Small intestine (tissue), 7 donors: ENCODE data around the gene SLC22A1. TPM values are rescaled to one million over a fixed set of nuclear protein-coding genes. Genes with fewer than 3 reads are reported as not detected.
A peak's percentile ranks its signal among the peaks of the same experiment; 100 is the strongest.
"Not testable (repeated sequence)": the region's sequence is repeated elsewhere in the genome, so short reads cannot be mapped to it uniquely, and the experiment has no call there.

ENCODE experiments used
- DNase-seq, 2 donors: peaks; one replicate each; pipeline versions ENCODE4 v3.0.0 to v3.0.0-alpha.2; 2013
- FAIRE-seq: peaks from 2 replicates; lab custom pipeline; 2012; peaks lifted over from hg19 to GRCh38; lab: Jason Lieb, UNC
- H3K27ac ChIP-seq, 3 donors: one replicate each; pipeline ENCODE4 v1.5.1; 2013; ENCODE audit warnings: low read length in 2 of 3, mild to moderate bottlenecking in 2 of 3, control low read depth in 1 of 3, inconsistent platforms in 1 of 3, low read depth in 1 of 3, moderate library complexity in 1 of 3
- H3K27me3 ChIP-seq, 3 donors: one replicate each; pipeline ENCODE4 v1.6.1; 2013; ENCODE audit warnings: low read length in 3 of 3, inconsistent platforms in 1 of 3; ENCODE audit not compliant: control insufficient read depth in 3 of 3, insufficient read depth in 3 of 3
- H3K36me3 ChIP-seq, 3 donors: one replicate each; pipeline ENCODE4 v1.6.1; 2013; ENCODE audit warnings: low read length in 3 of 3, inconsistent platforms in 1 of 3, low read depth in 1 of 3, mild to moderate bottlenecking in 1 of 3, moderate library complexity in 1 of 3; ENCODE audit not compliant: control insufficient read depth in 3 of 3, insufficient read depth in 2 of 3
- H3K4me1 ChIP-seq, 3 donors: one replicate each; pipeline ENCODE4 v1.6.1; 2013; ENCODE audit warnings: low read length in 2 of 3, inconsistent platforms in 1 of 3, low read depth in 1 of 3, mild to moderate bottlenecking in 1 of 3, moderate library complexity in 1 of 3; ENCODE audit not compliant: control insufficient read depth in 3 of 3, insufficient read depth in 2 of 3
- H3K4me3 ChIP-seq, 3 donors: one replicate each; pipeline ENCODE4 v1.5.1; 2013; ENCODE audit warnings: low read length in 3 of 3, control low read depth in 1 of 3, inconsistent platforms in 1 of 3, low read depth in 1 of 3, mild to moderate bottlenecking in 1 of 3, moderate library complexity in 1 of 3
- H3K9me3 ChIP-seq, 2 donors: one replicate each; pipeline ENCODE4 v1.6.1; 2013; ENCODE audit warnings: low read depth in 1 of 2, low read length in 1 of 2; ENCODE audit not compliant: control insufficient read depth in 2 of 2, insufficient read depth in 1 of 2
- WGBS, 3 donors: extraction: QIAGEN DNeasy Blood & Tissue Kit; methylation state at CpG; one replicate each; pipeline ENCODE4 v1.1.7; 2013; 5-methylcytosine and 5-hydroxymethylcytosine counted together
- polyA plus RNA-seq, 4 donors: library from polyadenylated mRNA; stranded (reverse) in 3 of 4; unstranded in 1 of 4; fragments of 200-250 nt in 3 of 4; fragments of 120-200 nt in 1 of 4; gene quantifications; one replicate each; pipeline versions ENCODE4 v1.2.1 to v1.2.3, GENCODE V29; 2013
- donor health status: healthy with polysubstance abuse.
- donor health status: control.
- donor health status: control.
- donor health status: Bipolar disorder and iron deficiency.
- donor health status: healthy.

The SLC22A1 gene
- polyA plus RNA-seq, 4 donors, result 0.21 to 0.89 (median 0.55) TPM; not detected in 1

DNA sequence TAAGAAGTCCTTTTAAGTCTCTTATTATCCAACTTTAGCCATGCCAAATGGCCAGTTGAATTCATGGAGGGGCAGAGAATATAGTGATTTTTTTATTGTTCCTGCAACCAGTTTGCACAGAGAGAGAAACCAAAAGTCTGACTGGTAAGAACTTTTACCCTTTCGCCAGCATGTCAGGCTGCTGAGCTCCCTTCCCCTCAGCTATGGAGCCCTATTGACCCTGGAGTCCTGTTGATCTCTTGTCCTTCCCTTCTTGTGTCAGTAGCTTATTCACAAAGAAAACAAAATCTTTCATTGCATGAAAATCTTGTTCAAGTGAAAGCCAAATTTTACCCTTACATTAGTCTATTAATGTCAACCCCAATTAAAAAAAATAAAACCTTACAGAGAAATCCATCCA lies 1.5 kb upstream of the SLC22A1 start:
- FAIRE-seq, result no peak
- Histone ChIP-seq H3K4me3 (no peak overlapping the region), H3K27me3 (no peaks in the 10 kb centered on the region), H3K36me3 (peaks cover 0 to 48% (median 2%) of the 10 kb centered on the region in 3 donors), H3K27ac (no peak overlapping the region), H3K4me1 (peaks cover 0 to 16% (median 10%) of the 10 kb centered on the region in 3 donors), H3K9me3 (peaks cover 0 to 23% of the 10 kb centered on the region in 2 donors)
- WGBS, 3 donors, result 71 to 86% (median 73%) methylated on average over 1 of the region's 1 CpG
- DNase-seq, result peak in 1 of 2 donors; percentile 33

DNA sequence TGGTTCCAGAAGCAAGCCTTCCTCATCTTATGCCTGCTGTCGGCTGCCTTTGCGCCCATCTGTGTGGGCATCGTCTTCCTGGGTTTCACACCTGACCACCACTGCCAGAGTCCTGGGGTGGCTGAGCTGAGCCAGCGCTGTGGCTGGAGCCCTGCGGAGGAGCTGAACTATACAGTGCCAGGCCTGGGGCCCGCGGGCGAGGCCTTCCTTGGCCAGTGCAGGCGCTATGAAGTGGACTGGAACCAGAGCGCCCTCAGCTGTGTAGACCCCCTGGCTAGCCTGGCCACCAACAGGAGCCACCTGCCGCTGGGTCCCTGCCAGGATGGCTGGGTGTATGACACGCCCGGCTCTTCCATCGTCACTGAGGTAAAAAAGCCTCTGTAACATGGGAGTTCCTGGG lies 366 bp downstream of the SLC22A1 start:
- DNase-seq (no peak), FAIRE-seq (no peak)
- no peaks in the 10 kb centered on the region for H3K27me3 ChIP-seq
- no peak overlapping the region for H3K4me3 ChIP-seq
- 84 to 95% (median 91%) methylated on average over 14 of the region's 14 CpGs for WGBS, 3 donors
- H3K4me1 ChIP-seq, result peaks cover 0 to 16% (median 10%) of the 10 kb centered on the region in 3 donors
- peaks cover 0 to 18% of the 10 kb centered on the region in 2 donors for H3K9me3 ChIP-seq
- H3K36me3 ChIP-seq, result peaks cover 0 to 39% (median 2%) of the 10 kb centered on the region in 3 donors
- no peak overlapping the region for H3K27ac ChIP-seq

DNA sequence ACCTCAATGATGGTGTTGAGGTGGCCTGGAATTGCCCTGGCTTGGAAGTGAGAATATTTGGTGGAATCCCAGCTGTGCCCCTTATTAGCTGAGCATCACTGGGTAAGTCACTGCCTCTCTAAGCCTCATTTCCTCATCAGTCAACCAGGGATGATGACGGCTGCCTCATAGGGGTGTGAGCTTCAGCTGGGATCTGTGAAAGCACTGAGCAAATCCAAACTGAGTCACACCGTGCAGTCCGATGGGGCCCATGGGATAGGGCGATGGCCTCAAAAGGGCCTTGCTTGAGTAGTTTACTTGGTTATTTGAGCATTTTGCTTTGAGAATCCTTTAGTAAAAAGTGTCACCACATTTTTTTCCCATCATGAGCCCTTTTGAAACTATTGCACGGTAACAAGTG lies 1.1 kb downstream of the SLC22A1 start:
- FAIRE-seq (no peak), DNase-seq (no peak)
- H3K9me3 ChIP-seq, result peaks cover 0 to 10% of the 10 kb centered on the region in 2 donors
- H3K4me1 ChIP-seq, result peaks cover 0 to 16% (median 10%) of the 10 kb centered on the region in 3 donors
- H3K4me3 ChIP-seq, result no peak overlapping the region
- H3K36me3 ChIP-seq, result peaks cover 0 to 35% (median 2%) of the 10 kb centered on the region in 3 donors
- H3K27me3 ChIP-seq, result no peaks in the 10 kb centered on the region
- H3K27ac ChIP-seq, result no peak overlapping the region
- 84 to 94% (median 85%) methylated on average over 5 of the region's 5 CpGs for WGBS, 3 donors

DNA sequence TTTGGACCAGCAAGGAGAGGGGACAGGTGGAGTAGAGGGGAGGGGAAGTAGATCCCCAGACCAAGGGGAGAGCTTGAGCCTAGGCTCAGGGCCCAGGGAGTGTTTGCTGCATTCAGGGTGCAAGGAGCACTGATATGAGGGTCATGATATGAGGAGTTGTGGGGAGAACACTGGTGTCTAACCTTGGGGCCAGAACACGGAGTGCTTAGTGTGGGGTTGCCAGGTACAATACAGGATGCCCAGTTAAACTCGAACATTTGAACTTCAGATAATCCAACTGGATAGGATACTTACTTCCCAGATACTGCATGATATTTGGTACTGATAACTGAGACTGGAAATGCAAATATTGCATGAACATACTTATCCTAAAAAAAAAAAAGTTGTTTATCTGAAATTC lies 2.4 kb downstream of the SLC22A1 start:
- Histone ChIP-seq H3K36me3 (peaks cover 0 to 24% (median 2%) of the 10 kb centered on the region in 3 donors), H3K27ac (no peak overlapping the region), H3K27me3 (no peaks in the 10 kb centered on the region), H3K4me3 (no peak overlapping the region), H3K9me3 (no peaks in the 10 kb centered on the region), H3K4me1 (peaks cover 0 to 22% (median 10%) of the 10 kb centered on the region in 3 donors)
- WGBS, 3 donors, result 54 to 85% (median 67%) methylated on average over 2 of the region's 2 CpGs
- FAIRE-seq, result no peak
- DNase-seq, result no peak

DNA sequence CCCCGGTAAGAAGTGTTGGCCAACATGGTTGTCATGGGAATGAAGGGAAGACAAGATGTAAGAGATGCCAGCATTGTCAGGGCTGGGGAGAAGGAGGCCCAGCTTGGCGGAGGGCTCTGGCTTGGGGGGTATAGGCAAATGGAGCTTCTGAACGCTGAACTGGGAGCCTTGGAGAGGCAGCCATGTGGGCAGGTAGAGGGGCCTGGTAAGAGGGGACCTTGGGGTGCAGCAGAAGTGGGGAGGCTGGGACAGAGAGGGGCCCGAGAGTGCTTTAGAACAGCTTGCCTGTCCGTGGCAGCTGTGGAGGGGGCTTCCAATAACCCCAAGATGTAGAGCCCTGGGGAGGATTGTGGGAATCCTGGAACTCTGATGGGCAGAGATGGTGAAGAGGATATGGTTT lies 3.0 kb downstream of the SLC22A1 start:
- Histone ChIP-seq H3K36me3 (peaks cover 0 to 24% (median 2%) of the 10 kb centered on the region in 3 donors), H3K27me3 (no peaks in the 10 kb centered on the region), H3K27ac (peak overlapping the region in 1 of 3 donors; percentile 29), H3K4me1 (peaks cover 0 to 26% (median 10%) of the 10 kb centered on the region in 3 donors), H3K9me3 (no peaks in the 10 kb centered on the region), H3K4me3 (no peak overlapping the region)
- WGBS, 3 donors, result 85 to 87% (median 87%) methylated on average over 5 of the region's 5 CpGs
- DNase-seq (no peak), FAIRE-seq (no peak)

DNA sequence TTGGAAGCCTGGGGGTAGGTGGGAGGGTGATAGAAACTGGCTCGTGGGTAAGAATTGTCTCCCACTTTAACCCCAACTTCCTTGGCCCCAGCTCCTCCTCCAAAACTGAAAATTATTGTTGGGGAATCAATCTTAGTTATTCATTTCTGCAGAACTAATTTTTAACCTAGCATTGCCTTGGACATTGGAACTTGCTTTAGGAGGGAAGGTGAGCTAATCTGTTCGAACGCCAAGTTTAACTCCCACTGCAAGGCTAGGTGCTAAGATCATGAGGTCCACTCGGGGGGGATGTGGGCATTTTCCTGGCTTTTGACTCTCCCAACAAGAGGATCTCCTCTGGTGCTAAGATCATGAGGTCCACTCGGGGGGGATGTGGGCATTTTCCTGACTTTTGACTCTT lies 3.5 kb downstream of the SLC22A1 start:
- H3K9me3 ChIP-seq, H3K4me3 ChIP-seq, FAIRE-seq, H3K27me3 ChIP-seq: not testable (repeated sequence)
- H3K36me3 ChIP-seq, result peaks cover 0 to 24% (median 2%) of the 10 kb centered on the region in 3 donors
- peaks cover 0 to 22% (median 10%) of the 10 kb centered on the region in 3 donors for H3K4me1 ChIP-seq
- DNase-seq, result peak; percentile 61 to 86
- 21 to 66% (median 29%) methylated on average over 5 of the region's 5 CpGs for WGBS, 3 donors
- peak overlapping the region in 1 of 3 donors; percentile 29 for H3K27ac ChIP-seq

DNA sequence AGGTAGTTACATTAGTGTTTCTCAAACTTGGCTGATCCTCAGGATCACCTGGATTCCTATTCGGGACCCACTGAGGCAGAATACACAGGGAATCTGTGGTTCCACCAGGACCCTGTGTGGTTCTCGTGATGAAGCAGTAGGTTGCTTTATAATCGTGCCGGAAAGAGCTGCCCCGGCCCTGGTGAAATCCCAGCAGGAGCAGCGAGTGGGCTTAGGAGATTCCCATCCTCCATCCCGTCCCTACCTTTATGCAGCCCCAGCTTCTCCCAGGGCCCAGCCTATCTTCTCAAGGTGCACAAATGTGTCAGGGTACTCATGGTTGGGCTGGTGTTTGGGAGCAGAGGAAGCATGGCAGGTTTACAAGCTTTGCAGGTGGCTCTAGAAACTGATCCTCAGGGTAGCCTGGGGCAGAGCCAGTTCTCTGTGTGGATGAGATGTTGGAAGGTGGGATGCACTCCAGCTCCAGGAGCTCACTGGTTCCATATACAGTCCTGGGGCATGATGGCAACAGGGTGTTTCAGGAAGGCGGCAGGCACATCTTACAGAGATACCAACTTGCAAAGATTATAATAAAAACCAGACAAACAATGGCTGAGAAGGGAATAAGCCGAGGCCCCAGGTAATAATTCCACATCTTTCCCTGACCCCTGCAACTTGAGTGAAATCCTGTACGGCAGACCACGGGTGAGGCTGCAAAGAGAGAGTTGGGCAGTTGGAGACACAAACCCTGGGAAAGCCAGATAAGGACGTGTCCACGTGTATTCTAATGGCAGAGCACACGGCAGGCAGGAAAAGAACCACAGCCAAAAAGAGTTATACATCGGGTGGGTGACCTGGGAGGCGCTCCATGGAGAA lies 5.9 kb downstream of the SLC22A1 start:
- no peaks in the 10 kb centered on the region for H3K27me3 ChIP-seq
- peaks cover 0 to 22% (median 10%) of the 10 kb centered on the region in 3 donors for H3K4me1 ChIP-seq
- no peaks in the 10 kb centered on the region for H3K9me3 ChIP-seq
- H3K36me3 ChIP-seq, result peaks cover 0 to 18% (median 2%) of the 10 kb centered on the region in 3 donors
- H3K27ac ChIP-seq, result no peak overlapping the region
- WGBS, 3 donors, result 92 to 93% (median 93%) methylated on average over 16 of the region's 16 CpGs
- no peak overlapping the region for H3K4me3 ChIP-seq
- DNase-seq (no peak), FAIRE-seq (no peak)

DNA sequence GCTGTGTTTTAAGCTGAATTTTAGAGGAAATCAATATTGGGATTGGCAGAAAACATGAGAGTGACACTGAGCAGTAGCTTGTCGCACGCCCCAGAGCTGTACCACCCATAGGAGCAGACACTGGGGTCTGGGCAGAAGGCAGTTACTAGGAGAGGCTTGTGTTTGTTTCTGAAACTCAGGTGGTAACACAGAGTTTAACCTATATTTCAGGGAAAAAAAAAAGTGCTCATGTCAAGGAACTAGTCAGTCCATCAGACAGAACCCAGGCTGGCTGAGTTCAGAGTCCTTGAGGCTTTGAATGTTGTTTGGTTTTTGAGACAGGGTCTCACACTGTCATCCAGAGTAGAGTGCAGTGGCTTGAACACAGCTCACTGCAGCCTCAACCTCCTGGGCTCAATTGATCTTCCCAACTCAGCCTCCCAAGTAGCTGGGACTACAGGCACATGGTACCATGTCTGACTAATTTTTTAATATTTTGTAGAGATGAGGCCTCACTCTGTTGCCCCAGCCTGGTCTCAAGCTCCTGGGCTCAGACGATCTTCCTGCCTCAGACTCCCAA lies 6.6 kb downstream of the SLC22A1 start:
- Histone ChIP-seq H3K36me3 (peaks cover 0 to 11% (median 2%) of the 10 kb centered on the region in 3 donors), H3K9me3 (no peaks in the 10 kb centered on the region), H3K27ac (no peak overlapping the region), H3K4me1 (peaks cover 0 to 22% (median 10%) of the 10 kb centered on the region in 3 donors), H3K27me3 (no peaks in the 10 kb centered on the region), H3K4me3 (no peak overlapping the region)
- FAIRE-seq, result no peak
- WGBS, 3 donors, result 89 to 100% (median 92%) methylated on average over 3 of the region's 3 CpGs
- DNase-seq, result no peak
